HepG2 (cell line): ENCODE results near the gene SARNP. TPM values are rescaled to one million over a fixed set of nuclear protein-coding genes. Genes with fewer than 3 reads are reported as not detected.

Source experiments
- CEBPG ChIP-seq: IDR thresholded peaks from 2 replicates; pipeline ENCODE4 v1.6.1; 2016
- DMTF1 ChIP-seq: sonication (generic); formaldehyde crosslinking; IDR thresholded peaks from 2 replicates; pipeline ENCODE4 v1.4.0; 2020; ENCODE audit warnings: mild to moderate bottlenecking, missing genetic modification reagents
- ELF1 ChIP-seq: sonication (generic); formaldehyde crosslinking; IDR thresholded peaks from 2 replicates; pipeline ENCODE4 v1.4.0; 2020; ENCODE audit warnings: missing genetic modification reagents
- HOXA3 ChIP-seq: sonication (generic); formaldehyde crosslinking; IDR thresholded peaks from 2 replicates; pipeline ENCODE4 v1.5.0; 2020; ENCODE audit warnings: missing genetic modification reagents
- NFAT5 ChIP-seq: sonication (generic); formaldehyde crosslinking; IDR thresholded peaks from 2 replicates; pipeline ENCODE4 v1.4.0; 2020; ENCODE audit warnings: missing genetic modification reagents
- NKX3-1 ChIP-seq: sonication (generic); formaldehyde crosslinking; IDR thresholded peaks from 2 replicates; pipeline ENCODE4 v1.5.0; 2020; ENCODE audit warnings: missing genetic modification reagents
- RBFOX2 ChIP-seq: fragments of 200-400 bp; formaldehyde crosslinking; IDR thresholded peaks from 2 replicates; pipeline ENCODE4 v1.6.1; 2017; ENCODE audit warnings: low read depth, mild to moderate bottlenecking, low read length
- SALL1 ChIP-seq: sonication (generic); formaldehyde crosslinking; IDR thresholded peaks from 2 replicates; pipeline ENCODE4 v1.8.0; 2022; ENCODE audit warnings: mild to moderate bottlenecking, missing genetic modification reagents
- SP5 ChIP-seq: IDR thresholded peaks from 2 replicates; pipeline ENCODE4 v1.6.1; 2016; ENCODE audit warnings: low read depth, borderline replicate concordance
- TCF12 ChIP-seq, 2 experiments: fragments of 450-650 bp in 1 of 2; sonication (generic) in 1 of 2; formaldehyde crosslinking in 1 of 2; IDR thresholded peaks; 2 replicates each; pipeline versions ENCODE4 v1.6.1 to v1.8.0; 2017 to 2022; ENCODE audit warnings: antibody characterized with exemption in 1 of 2, mild to moderate bottlenecking in 1 of 2, missing genetic modification reagents in 1 of 2, moderate library complexity in 1 of 2
- ZBTB49 ChIP-seq: sonication (generic); formaldehyde crosslinking; IDR thresholded peaks from 2 replicates; pipeline ENCODE4 v1.4.0; 2020; ENCODE audit warnings: missing genetic modification reagents, borderline replicate concordance
- ZNF674 ChIP-seq: sonication (generic); formaldehyde crosslinking; IDR thresholded peaks from 2 replicates; pipeline ENCODE4 v1.5.0; 2020; ENCODE audit warnings: low read depth, mild to moderate bottlenecking, missing genetic modification reagents
- polyA plus RNA-seq, 8 experiments: library from polyadenylated mRNA; depleted of rRNA in 3 of 8; stranded (reverse) in 7 of 8; unstranded in 1 of 8; fragments of >200 nt; fragmentation: Illumina TruSeq in 4 of 8; extraction: Trizol in 4 of 8; gene quantifications; 2 replicates each; pipeline versions ENCODE4 v1.2.1 to v1.2.3, GENCODE V29; 2011 to 2016; ENCODE audit warnings: low read depth in 4 of 8, missing spikeins in 1 of 8, mixed read lengths in 1 of 8; ENCODE audit not compliant: insufficient read depth in 1 of 8
- total RNA-seq, 5 experiments: library from RNA; depleted of rRNA; stranded (reverse); fragments of >200 nt; fragmentation: Illumina TruSeq; extraction: Trizol; gene quantifications; 2 replicates each; pipeline ENCODE4 v1.2.3, GENCODE V29; 2016; ENCODE audit warnings: low read depth in 1 of 5
- TF ChIP-seq, protein P1 (sequence below), 2 experiments: sonication (generic) in 1 of 2; formaldehyde crosslinking in 1 of 2; IDR thresholded peaks; 2 replicates each; pipeline versions ENCODE4 v1.5.1 to v1.6.1; 2011 to 2020; ENCODE audit warnings: borderline replicate concordance in 1 of 2, low read depth in 1 of 2, low read length in 1 of 2, mild to moderate bottlenecking in 1 of 2, missing genetic modification reagents in 1 of 2, moderate library complexity in 1 of 2
- TF ChIP-seq, protein P2 (sequence below): sonication (generic); formaldehyde crosslinking; IDR thresholded peaks from 2 replicates; pipeline ENCODE4 v1.5.1; 2020; ENCODE audit warnings: missing genetic modification reagents, mild to moderate bottlenecking, borderline replicate concordance

Gene SARNP
- total and polyA plus RNA-seq, 2 of the 13 experiments (the other 11 are each of a cell fraction or from before 2014, with no cell fraction given): 59.0 to 95.4 TPM

DNA sequence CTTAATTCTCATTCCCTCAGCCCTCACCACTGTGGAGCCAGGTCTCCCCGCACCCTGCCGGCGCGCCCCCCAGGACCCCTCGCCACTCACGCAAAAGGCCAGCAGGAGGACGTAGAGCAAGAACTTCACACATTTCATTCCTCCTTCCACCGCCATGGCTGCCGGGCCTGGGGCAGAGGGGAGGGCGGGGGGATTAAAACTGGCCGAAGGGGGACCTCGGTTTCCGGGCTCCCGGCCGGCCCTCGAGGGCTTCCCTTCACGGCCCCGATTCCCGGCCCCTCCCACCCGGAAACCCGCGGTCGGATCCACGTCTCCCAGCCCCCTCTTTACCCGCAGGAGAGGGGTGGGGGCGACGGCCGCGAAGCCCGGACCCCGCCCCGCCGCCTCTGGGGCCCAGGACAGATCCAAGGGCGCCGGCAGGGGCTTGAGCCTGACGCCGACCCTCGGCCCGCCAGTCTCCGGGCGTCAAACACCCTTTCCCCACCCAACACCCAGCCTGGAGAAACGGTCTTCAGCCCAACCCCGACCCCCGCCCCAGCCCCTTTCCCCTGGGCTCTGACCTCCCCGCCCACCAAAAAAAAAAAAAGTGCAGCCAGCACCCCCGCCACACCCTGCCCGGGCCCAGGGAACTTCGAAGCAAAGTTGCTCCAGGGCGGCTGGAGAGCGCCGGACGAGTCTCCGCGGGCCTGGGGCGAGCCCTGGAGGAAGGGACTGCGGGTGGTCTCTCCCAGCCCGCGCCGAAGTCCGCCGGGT, 89.2 kb downstream of the SARNP start (continued):
- TF ChIP-seq ZBTB49 (CRISPR knock-in tag): no peak
- TF ChIP-seq NKX3-1 (CRISPR knock-in tag): no peak
- TF ChIP-seq NFAT5 (CRISPR knock-in tag): no peak
- TF ChIP-seq ELF1: peak; percentile 54; the same call in 1 of the 2 replicates
- TF ChIP-seq SALL1 (CRISPR knock-in tag): peak; percentile 13; the same call in 1 of the 2 replicates
- TF ChIP-seq DMTF1 (CRISPR knock-in tag): no peak
- TF ChIP-seq ZNF674 (CRISPR knock-in tag): peak; percentile 6; the same call in 1 of the 2 replicates
- TF ChIP-seq, protein P1, sequence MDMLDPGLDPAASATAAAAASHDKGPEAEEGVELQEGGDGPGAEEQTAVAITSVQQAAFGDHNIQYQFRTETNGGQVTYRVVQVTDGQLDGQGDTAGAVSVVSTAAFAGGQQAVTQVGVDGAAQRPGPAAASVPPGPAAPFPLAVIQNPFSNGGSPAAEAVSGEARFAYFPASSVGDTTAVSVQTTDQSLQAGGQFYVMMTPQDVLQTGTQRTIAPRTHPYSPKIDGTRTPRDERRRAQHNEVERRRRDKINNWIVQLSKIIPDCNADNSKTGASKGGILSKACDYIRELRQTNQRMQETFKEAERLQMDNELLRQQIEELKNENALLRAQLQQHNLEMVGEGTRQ (IDR thresholded peaks at IDR 0.05; ENCODE audit: low read depth, low read length): no peak
- TF ChIP-seq, protein P1 (CRISPR knock-in tag; IDR thresholded peaks at IDR 0.05; ENCODE audit: borderline replicate concordance): no peak
- TF ChIP-seq HOXA3 (CRISPR knock-in tag): no peak
- TF ChIP-seq SP5 (CRISPR knock-in tag): no peak
- no peak for TF ChIP-seq TCF12 (IDR thresholded peaks at IDR 0.05)
- TF ChIP-seq TCF12 (CRISPR knock-in tag; IDR thresholded peaks at IDR 0.05): no peak
- TF ChIP-seq, protein P2, sequence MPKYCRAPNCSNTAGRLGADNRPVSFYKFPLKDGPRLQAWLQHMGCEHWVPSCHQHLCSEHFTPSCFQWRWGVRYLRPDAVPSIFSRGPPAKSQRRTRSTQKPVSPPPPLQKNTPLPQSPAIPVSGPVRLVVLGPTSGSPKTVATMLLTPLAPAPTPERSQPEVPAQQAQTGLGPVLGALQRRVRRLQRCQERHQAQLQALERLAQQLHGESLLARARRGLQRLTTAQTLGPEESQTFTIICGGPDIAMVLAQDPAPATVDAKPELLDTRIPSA (CRISPR knock-in tag): 0 out of 2 replicates have a peak, but pooled peaks have one; percentile 10
- peak; percentile 70; the same call in 1 of the 2 replicates for TF ChIP-seq RBFOX2
- TF ChIP-seq CEBPG (CRISPR knock-in tag): no peak
